ENCODE measurements around the gene INIP. TPM values are rescaled to one million over a fixed set of nuclear protein-coding genes. Genes with fewer than 3 reads are reported as not detected.
A peak's percentile ranks its signal among the peaks of the same experiment; 100 is the strongest.

INIP gene
- total RNA-seq, 1 experiment from 2014 or later, result 16.0 TPM

DNA sequence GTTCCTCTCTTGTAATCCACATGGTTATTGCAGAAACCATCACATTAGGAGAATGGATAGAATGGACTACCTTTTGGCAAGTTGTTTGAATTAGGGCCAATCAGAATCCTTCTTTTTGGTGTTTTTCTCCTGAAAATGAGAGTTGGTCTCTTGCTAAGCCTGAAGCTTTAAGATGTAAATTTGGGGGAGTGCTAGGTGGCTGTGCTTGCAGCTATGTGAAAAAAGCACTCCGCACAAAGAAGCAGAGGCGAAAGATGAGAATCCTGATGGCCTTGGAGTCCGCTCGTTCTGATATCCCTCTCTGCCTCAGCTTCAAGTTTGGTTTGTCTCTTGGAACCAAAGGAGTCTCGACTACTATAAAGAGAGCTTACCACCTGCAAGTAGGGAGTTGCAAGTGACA lies 63.6 kb downstream of the INIP start:
- H3K4me3 Mint-ChIP-seq, result peak overlapping the region; percentile 18
- H3K9me3 Mint-ChIP-seq, result peaks cover 8% of the 10 kb centered on the region; the same call in 1 of the 2 replicates
- peaks cover 38% of the 10 kb centered on the region for H3K4me1 Mint-ChIP-seq
- ChIA-PET POLR2A (interaction anchor here (0.7 kb wide), 2 partner anchors 50 to 786 kb away, joined by 6 read pairs; no protein-coding TSS in a partner anchor), CTCF (interaction anchor here (0.6 to 1.2 kb wide), 4 partner anchors 10 to 542 kb away, joined by 3 to 4 read pairs (median 3); partner anchors contain the start of gene INIP)
- ATAC-seq (peak; percentile 89), DNase-seq (ENCODE audit: low spot score) (no peak)
- no peak for TF ChIP-seq ZNF281 (CRISPR knock-in tag; IDR thresholded peaks at IDR 0.05)
- TF ChIP-seq SMAD4 (CRISPR knock-in tag; IDR thresholded peaks at IDR 0.05), result no peak
- no peak for TF ChIP-seq CDX4 (CRISPR knock-in tag; IDR thresholded peaks at IDR 0.05; ENCODE audit: borderline replicate concordance)
- TF ChIP-seq, protein P1, sequence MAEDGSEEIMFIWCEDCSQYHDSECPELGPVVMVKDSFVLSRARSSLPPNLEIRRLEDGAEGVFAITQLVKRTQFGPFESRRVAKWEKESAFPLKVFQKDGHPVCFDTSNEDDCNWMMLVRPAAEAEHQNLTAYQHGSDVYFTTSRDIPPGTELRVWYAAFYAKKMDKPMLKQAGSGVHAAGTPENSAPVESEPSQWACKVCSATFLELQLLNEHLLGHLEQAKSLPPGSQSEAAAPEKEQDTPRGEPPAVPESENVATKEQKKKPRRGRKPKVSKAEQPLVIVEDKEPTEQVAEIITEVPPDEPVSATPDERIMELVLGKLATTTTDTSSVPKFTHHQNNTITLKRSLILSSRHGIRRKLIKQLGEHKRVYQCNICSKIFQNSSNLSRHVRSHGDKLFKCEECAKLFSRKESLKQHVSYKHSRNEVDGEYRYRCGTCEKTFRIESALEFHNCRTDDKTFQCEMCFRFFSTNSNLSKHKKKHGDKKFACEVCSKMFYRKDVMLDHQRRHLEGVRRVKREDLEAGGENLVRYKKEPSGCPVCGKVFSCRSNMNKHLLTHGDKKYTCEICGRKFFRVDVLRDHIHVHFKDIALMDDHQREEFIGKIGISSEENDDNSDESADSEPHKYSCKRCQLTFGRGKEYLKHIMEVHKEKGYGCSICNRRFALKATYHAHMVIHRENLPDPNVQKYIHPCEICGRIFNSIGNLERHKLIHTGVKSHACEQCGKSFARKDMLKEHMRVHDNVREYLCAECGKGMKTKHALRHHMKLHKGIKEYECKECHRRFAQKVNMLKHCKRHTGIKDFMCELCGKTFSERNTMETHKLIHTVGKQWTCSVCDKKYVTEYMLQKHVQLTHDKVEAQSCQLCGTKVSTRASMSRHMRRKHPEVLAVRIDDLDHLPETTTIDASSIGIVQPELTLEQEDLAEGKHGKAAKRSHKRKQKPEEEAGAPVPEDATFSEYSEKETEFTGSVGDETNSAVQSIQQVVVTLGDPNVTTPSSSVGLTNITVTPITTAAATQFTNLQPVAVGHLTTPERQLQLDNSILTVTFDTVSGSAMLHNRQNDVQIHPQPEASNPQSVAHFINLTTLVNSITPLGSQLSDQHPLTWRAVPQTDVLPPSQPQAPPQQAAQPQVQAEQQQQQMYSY (CRISPR knock-in tag; IDR thresholded peaks at IDR 0.05), result no peak
- TF ChIP-seq RELA (CRISPR knock-in tag; IDR thresholded peaks at IDR 0.05; ENCODE audit: borderline replicate concordance), result no peak
- TF ChIP-seq ETV6 (CRISPR knock-in tag; IDR thresholded peaks at IDR 0.05), result no peak
- TF ChIP-seq, protein P2, sequence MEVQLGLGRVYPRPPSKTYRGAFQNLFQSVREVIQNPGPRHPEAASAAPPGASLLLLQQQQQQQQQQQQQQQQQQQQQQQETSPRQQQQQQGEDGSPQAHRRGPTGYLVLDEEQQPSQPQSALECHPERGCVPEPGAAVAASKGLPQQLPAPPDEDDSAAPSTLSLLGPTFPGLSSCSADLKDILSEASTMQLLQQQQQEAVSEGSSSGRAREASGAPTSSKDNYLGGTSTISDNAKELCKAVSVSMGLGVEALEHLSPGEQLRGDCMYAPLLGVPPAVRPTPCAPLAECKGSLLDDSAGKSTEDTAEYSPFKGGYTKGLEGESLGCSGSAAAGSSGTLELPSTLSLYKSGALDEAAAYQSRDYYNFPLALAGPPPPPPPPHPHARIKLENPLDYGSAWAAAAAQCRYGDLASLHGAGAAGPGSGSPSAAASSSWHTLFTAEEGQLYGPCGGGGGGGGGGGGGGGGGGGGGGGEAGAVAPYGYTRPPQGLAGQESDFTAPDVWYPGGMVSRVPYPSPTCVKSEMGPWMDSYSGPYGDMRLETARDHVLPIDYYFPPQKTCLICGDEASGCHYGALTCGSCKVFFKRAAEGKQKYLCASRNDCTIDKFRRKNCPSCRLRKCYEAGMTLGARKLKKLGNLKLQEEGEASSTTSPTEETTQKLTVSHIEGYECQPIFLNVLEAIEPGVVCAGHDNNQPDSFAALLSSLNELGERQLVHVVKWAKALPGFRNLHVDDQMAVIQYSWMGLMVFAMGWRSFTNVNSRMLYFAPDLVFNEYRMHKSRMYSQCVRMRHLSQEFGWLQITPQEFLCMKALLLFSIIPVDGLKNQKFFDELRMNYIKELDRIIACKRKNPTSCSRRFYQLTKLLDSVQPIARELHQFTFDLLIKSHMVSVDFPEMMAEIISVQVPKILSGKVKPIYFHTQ (CRISPR knock-in tag; IDR thresholded peaks at IDR 0.05), result no peak
- no peak for TF ChIP-seq SOX15 (CRISPR knock-in tag; IDR thresholded peaks at IDR 0.05)
- no peak for TF ChIP-seq NR2C2 (CRISPR knock-in tag; IDR thresholded peaks at IDR 0.05)
- no peak for TF ChIP-seq FOXP4 (CRISPR knock-in tag; IDR thresholded peaks at IDR 0.05)
- TF ChIP-seq KAT7 (CRISPR knock-in tag; IDR thresholded peaks at IDR 0.05; ENCODE audit: borderline replicate concordance), result no peak
- TF ChIP-seq HMGA2 (CRISPR knock-in tag; IDR thresholded peaks at IDR 0.05), result no peak
- no peak for TF ChIP-seq ZNF425 (CRISPR knock-in tag; conservative IDR thresholded peaks at IDR 0.05)
- TF ChIP-seq GRHL2 (CRISPR knock-in tag; IDR thresholded peaks at IDR 0.05; ENCODE audit: insufficient replicate concordance, severe bottlenecking), result no peak
- TF ChIP-seq CTCF (IDR thresholded peaks at IDR 0.05), result no peak
- TF ChIP-seq ZNF416 (CRISPR knock-in tag; IDR thresholded peaks at IDR 0.05), result no peak
- TF ChIP-seq, protein P3, sequence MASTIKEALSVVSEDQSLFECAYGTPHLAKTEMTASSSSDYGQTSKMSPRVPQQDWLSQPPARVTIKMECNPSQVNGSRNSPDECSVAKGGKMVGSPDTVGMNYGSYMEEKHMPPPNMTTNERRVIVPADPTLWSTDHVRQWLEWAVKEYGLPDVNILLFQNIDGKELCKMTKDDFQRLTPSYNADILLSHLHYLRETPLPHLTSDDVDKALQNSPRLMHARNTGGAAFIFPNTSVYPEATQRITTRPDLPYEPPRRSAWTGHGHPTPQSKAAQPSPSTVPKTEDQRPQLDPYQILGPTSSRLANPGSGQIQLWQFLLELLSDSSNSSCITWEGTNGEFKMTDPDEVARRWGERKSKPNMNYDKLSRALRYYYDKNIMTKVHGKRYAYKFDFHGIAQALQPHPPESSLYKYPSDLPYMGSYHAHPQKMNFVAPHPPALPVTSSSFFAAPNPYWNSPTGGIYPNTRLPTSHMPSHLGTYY (CRISPR knock-in tag; IDR thresholded peaks at IDR 0.05), result no peak
- no peak for TF ChIP-seq MYBL2 (CRISPR knock-in tag; IDR thresholded peaks at IDR 0.05)
- no peak for TF ChIP-seq IRF2 (CRISPR knock-in tag; IDR thresholded peaks at IDR 0.05; ENCODE audit: borderline replicate concordance, low read depth)
- no peak for TF ChIP-seq SP1 (CRISPR knock-in tag; conservative IDR thresholded peaks at IDR 0.05)
- peak overlapping the region; percentile 96 for H3K27ac Mint-ChIP-seq
- H3K27me3 Mint-ChIP-seq (ENCODE audit: low read depth), result no peaks in the 10 kb centered on the region
- peaks cover 9% of the 10 kb centered on the region for H3K36me3 Mint-ChIP-seq
